HCT116 (cell line): ENCODE results near the gene PIP4K2A. TPM values are rescaled to one million over a fixed set of nuclear protein-coding genes. Genes with fewer than 3 reads are reported as not detected.

Experiments used
- ATAC-seq: fragments of 200-7000 bp; cut with Tn5 transposase; 2 replicates; pipeline ENCODE4 v1.9.1; 2020; ENCODE audit warnings: mild to moderate bottlenecking, moderate library complexity
- BruUV-seq: library from RNA; stranded (reverse); fragments of 400-500 nt; replicated peaks from 2 replicates; lab custom pipeline; 2021; lab: Mats Ljungman, UMichigan
- CTCF ChIA-PET: fragments of 300-600 bp; sonication (Branson Sonifier 250); formaldehyde crosslinking; loops from one replicate; lab custom pipeline; 2021; ENCODE audit warnings: antibody characterized with exemption; lab: Charles Lee
- POLR2A ChIA-PET: fragments of 300-600, 350-600 bp; sonication (Branson Sonifier 250); formaldehyde crosslinking; loops from one replicate; lab custom pipeline; 2021; ENCODE audit warnings: antibody characterized with exemption; lab: Charles Lee
- RAD21 ChIA-PET, 2 experiments: fragments of 300-600 bp; sonication (Branson Sonifier 250); formaldehyde crosslinking; loops; one replicate each; lab custom pipeline; 2023; ENCODE audit warnings: low total read pairs in 2 of 2; ENCODE audit not compliant: uncharacterized antibody in 2 of 2, unreplicated experiment in 2 of 2, low non-redundant PET in 1 of 2; lab: Charles Lee
- DNase-seq: peaks from one replicate; pipeline ENCODE4 v3.0.0-alpha.2; 2010; ENCODE audit warnings: low read depth, low spot score
- H2AFZ ChIP-seq: fragments of 200-600 bp; shearing (Covaris generic), sonication (generic); 2 replicates; pipeline ENCODE4 v1.6.1; 2017; ENCODE audit warnings: low read depth, mixed run types, mixed read lengths, antibody characterized with exemption, low read length; ENCODE audit not compliant: poor library complexity, severe bottlenecking
- H3K27ac ChIP-seq: 2 replicates; pipeline ENCODE4 v1.5.1; 2012; ENCODE audit warnings: low read depth, low read length
- H3K27me3 ChIP-seq: fragments of 200-600 bp; sonication (generic); 2 replicates; pipeline ENCODE4 v1.6.1; 2016; ENCODE audit warnings: mixed run types, low read length, mixed read lengths; ENCODE audit not compliant: insufficient read depth
- H3K36me3 ChIP-seq, 2 experiments: fragments of 200-500 bp in 1 of 2; fragments of 200-600 bp in 1 of 2; sonication (Bioruptor generic) in 1 of 2; sonication (generic) in 1 of 2; 2 replicates each; pipeline versions ENCODE4 v1.5.1 to v1.6.1; 2014 to 2016; ENCODE audit warnings: low read length in 2 of 2, inconsistent platforms in 1 of 2, mixed read lengths in 1 of 2, mixed run types in 1 of 2; ENCODE audit not compliant: insufficient read depth in 2 of 2, control insufficient read depth in 1 of 2
- H3K4me1 ChIP-seq, 2 experiments: fragments of 200-600 bp in 1 of 2; sonication (generic) in 1 of 2; 2 replicates each; pipeline versions ENCODE4 v1.5.1 to v1.6.1; 2012 to 2017; ENCODE audit warnings: low read length in 2 of 2, inconsistent platforms in 1 of 2, mild to moderate bottlenecking in 1 of 2, mixed read lengths in 1 of 2, mixed run types in 1 of 2, moderate library complexity in 1 of 2; ENCODE audit not compliant: insufficient read depth in 2 of 2, control insufficient read depth in 1 of 2
- H3K4me2 ChIP-seq: fragments of 200-600 bp; sonication (generic); 2 replicates; pipeline ENCODE4 v1.6.1; 2017; ENCODE audit warnings: mixed run types, low read length, mixed read lengths
- H3K4me3 ChIP-seq, 2 experiments: fragments of 200-600 bp in 1 of 2; sonication (generic) in 1 of 2; replicated peaks in 1 of 2; 2 replicates each; pipeline ENCODE4 v1.5.1; 2011 to 2016; ENCODE audit warnings: low read length in 2 of 2, control low read depth in 1 of 2, low read depth in 1 of 2, mild to moderate bottlenecking in 1 of 2, mixed read lengths in 1 of 2, mixed run types in 1 of 2
- H3K79me2 ChIP-seq: fragments of 200-600 bp; sonication (generic); 2 replicates; pipeline ENCODE4 v1.6.1; 2017; ENCODE audit warnings: mild to moderate bottlenecking, mixed run types, low read length, moderate library complexity, mixed read lengths; ENCODE audit not compliant: insufficient read depth
- H3K9ac ChIP-seq: fragments of 200-600 bp; sonication (generic); 2 replicates; pipeline ENCODE4 v1.6.1; 2016; ENCODE audit warnings: low read length, mixed read lengths
- H3K9me2 ChIP-seq: fragments of 200-600 bp; sonication (generic), shearing (Covaris generic); 2 replicates; pipeline ENCODE4 v1.6.1; 2017; ENCODE audit warnings: mixed run types, mild to moderate bottlenecking, moderate library complexity; ENCODE audit not compliant: insufficient read depth
- H3K9me3 ChIP-seq, 2 experiments: fragments of 200-500 bp in 1 of 2; fragments of 200-600 bp in 1 of 2; sonication (Bioruptor generic) in 1 of 2; sonication (generic) in 1 of 2; 2 replicates each; pipeline ENCODE4 v1.6.1; 2014 to 2017; ENCODE audit warnings: low read length in 2 of 2, mixed read lengths in 2 of 2, inconsistent platforms in 1 of 2, low read depth in 1 of 2, mild to moderate bottlenecking in 1 of 2, mixed run types in 1 of 2, moderate library complexity in 1 of 2; ENCODE audit not compliant: control insufficient read depth in 1 of 2, insufficient read depth in 1 of 2
- H4K20me1 ChIP-seq: fragments of 200-600 bp; sonication (generic), shearing (Covaris generic); 2 replicates; pipeline ENCODE4 v1.6.1; 2017; ENCODE audit warnings: mixed run types, mild to moderate bottlenecking, moderate library complexity; ENCODE audit not compliant: insufficient read depth
- ATF3 ChIP-seq: IDR thresholded peaks from 2 replicates; pipeline ENCODE4 v1.6.1; 2012
- CBX3 ChIP-seq: IDR thresholded peaks from 2 replicates; pipeline ENCODE4 v1.6.1; 2012; ENCODE audit warnings: low read depth
- CEBPB ChIP-seq: IDR thresholded peaks from 2 replicates; pipeline ENCODE4 v1.6.1; 2012; ENCODE audit warnings: low read depth
- EZH2 ChIP-seq: fragments of 200-600 bp; sonication (generic); IDR thresholded peaks from 2 replicates; pipeline ENCODE4 v1.6.1; 2017; ENCODE audit warnings: antibody characterized with exemption, mixed run types
- EZH2phosphoT487 ChIP-seq: fragments of 200-600 bp; IDR thresholded peaks from 2 replicates; pipeline ENCODE4 v1.6.1; 2018; ENCODE audit warnings: antibody characterized with exemption, borderline replicate concordance
- POLR2A ChIP-seq: IDR thresholded peaks from 2 replicates; pipeline ENCODE4 v1.7.0; 2011; ENCODE audit warnings: borderline replicate concordance; ENCODE audit not compliant: insufficient read depth, insufficient read length; ENCODE audit errors: extremely low read depth
- POLR2AphosphoS5 ChIP-seq: IDR thresholded peaks from 2 replicates; pipeline ENCODE4 v1.6.1; 2011; ENCODE audit warnings: mild to moderate bottlenecking, low read depth, low read length, moderate library complexity
- RAD21 ChIP-seq: IDR thresholded peaks from 2 replicates; pipeline ENCODE4 v1.6.1; 2012; ENCODE audit warnings: low read depth, mild to moderate bottlenecking
- SIN3A ChIP-seq: IDR thresholded peaks from 2 replicates; pipeline ENCODE4 v1.6.1; 2012; ENCODE audit warnings: low read depth
- SP1 ChIP-seq: IDR thresholded peaks from 2 replicates; pipeline ENCODE4 v1.6.1; 2012; ENCODE audit warnings: low read depth
- YY1 ChIP-seq: IDR thresholded peaks from 2 replicates; pipeline ENCODE4 v1.6.1; 2011; ENCODE audit warnings: low read length, low read depth, moderate library complexity, mild to moderate bottlenecking; ENCODE audit not compliant: insufficient replicate concordance; ENCODE audit errors: extremely low read depth
- ZFX ChIP-seq: fragments of 450-650 bp; IDR thresholded peaks from 2 replicates; pipeline ENCODE4 v1.6.1; 2017
- intact Hi-C: fragments of 100-400 bp; cut with micrococcal nuclease; formaldehyde crosslinking; loops from 2 replicates; pipeline ENCODE4 v1.10.0; 2022
- total RNA-seq: library from RNA; stranded (reverse); gene quantifications from one replicate; pipeline ENCODE4 v1.2.1, GENCODE V29; 2021; ENCODE audit not compliant: unreplicated experiment
- TF ChIP-seq, protein P1 (sequence below): IDR thresholded peaks from 2 replicates; pipeline ENCODE4 v1.6.1; 2012
- TF ChIP-seq, protein P2 (sequence below): IDR thresholded peaks from 2 replicates; pipeline ENCODE4 v1.6.1; 2012; ENCODE audit warnings: low read depth
- TF ChIP-seq, protein P3 (sequence below), 3 experiments: fragments of 200-600 bp in 1 of 3; sonication (generic) in 1 of 3; IDR thresholded peaks in 2 of 3; conservative IDR thresholded peaks in 1 of 3; 2 replicates each; pipeline ENCODE4 v1.5.1; 2012 to 2017; ENCODE audit warnings: low read depth in 2 of 3, low read length in 2 of 3, antibody characterized with exemption in 1 of 3, borderline replicate concordance in 1 of 3, control low read depth in 1 of 3, mild to moderate bottlenecking in 1 of 3, mixed read lengths in 1 of 3, mixed run types in 1 of 3, moderate library complexity in 1 of 3; ENCODE audit not compliant: insufficient read depth in 1 of 3

Gene PIP4K2A
- total RNA-seq, 1 experiment from 2014 or later: 41.9 TPM

DNA sequence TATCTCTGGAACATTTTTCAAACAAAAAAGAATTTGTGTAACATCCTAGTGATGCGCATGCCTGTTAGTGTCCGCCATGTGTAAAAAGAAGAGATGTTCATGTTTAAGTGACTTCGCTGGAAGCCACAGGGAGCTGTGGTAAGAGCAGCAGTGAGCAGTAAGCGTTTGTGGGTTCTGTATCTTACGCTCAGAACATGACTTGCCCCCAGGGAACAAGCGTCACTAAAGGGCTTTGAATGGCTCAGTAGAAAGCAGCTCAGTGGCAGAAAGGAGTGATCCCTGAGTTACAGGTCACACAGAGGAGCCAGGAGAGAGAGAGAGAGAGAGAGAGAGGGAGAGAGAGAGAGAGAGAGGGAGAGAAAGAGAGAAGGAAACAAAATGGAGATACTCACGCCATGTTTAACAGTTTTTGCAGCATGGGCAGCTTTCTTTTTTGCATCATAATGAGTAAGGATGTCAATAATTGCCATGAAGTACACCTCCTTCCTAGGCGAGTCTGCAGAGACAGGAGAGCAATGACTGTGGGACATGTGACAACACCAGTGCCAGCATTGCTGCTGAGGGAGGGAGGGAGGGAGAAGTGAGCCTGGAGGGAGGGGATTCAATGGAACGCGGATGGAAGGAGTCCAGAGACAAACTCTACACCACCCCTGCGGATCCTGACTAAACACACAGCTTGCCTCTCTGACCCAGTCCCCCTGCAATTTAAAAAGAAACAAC is 174.6 kb downstream of the PIP4K2A start:
- intact Hi-C loops: no loop called here
- no peaks in the 10 kb centered on the region for H3K9me3 ChIP-seq
- DNase-seq (no peak), ATAC-seq (no peak)
- H3K79me2 ChIP-seq: no peaks in the 10 kb centered on the region
- no peak overlapping the region for H3K9ac ChIP-seq
- no peak overlapping the region for H2AFZ ChIP-seq
- no peaks in the 10 kb centered on the region for H3K27me3 ChIP-seq
- ChIA-PET CTCF (no interaction called here), POLR2A (no interaction called here), RAD21 (no interaction called here)
- no peaks in the 10 kb centered on the region for H4K20me1 ChIP-seq
- no TSS peak for BruUV-seq
- H3K4me2 ChIP-seq: no peak overlapping the region
- H3K4me1 ChIP-seq: no peaks in the 10 kb centered on the region; a peak in 1 of 4 replicates
- no peak overlapping the region for H3K27ac ChIP-seq
- no peak overlapping the region for H3K4me3 ChIP-seq
- H3K9me2 ChIP-seq: no peaks in the 10 kb centered on the region
- TF ChIP-seq CBX3 (no peak), YY1 (no peak), RAD21 (no peak), ATF3 (no peak), POLR2A (no peak), POLR2AphosphoS5 (no peak), ZFX (no peak)
- TF ChIP-seq, protein P1, sequence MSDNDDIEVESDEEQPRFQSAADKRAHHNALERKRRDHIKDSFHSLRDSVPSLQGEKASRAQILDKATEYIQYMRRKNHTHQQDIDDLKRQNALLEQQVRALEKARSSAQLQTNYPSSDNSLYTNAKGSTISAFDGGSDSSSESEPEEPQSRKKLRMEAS: no peak
- peaks cover 0 to 36% of the 10 kb centered on the region in 2 experiments; a peak in 1 of 4 replicates for H3K36me3 ChIP-seq

GRCh38 chr10:22537810-22538209 is 176.6 kb downstream of the PIP4K2A start:
- peaks cover 0 to 36% of the 10 kb centered on the region in 2 experiments; a peak in 1 of 4 replicates for H3K36me3 ChIP-seq
- no TSS peak for BruUV-seq
- no peak overlapping the region for H2AFZ ChIP-seq
- ChIA-PET POLR2A (no interaction called here), CTCF (no interaction called here), RAD21 (no interaction called here)
- no peaks in the 10 kb centered on the region for H3K9me2 ChIP-seq
- ATAC-seq: no peak
- no peak overlapping the region for H3K27ac ChIP-seq
- H3K4me1 ChIP-seq: no peaks in the 10 kb centered on the region; a peak in 1 of 4 replicates
- no peak overlapping the region for H3K4me3 ChIP-seq
- DNase-seq: no peak
- no peaks in the 10 kb centered on the region for H3K79me2 ChIP-seq
- no peak overlapping the region for H3K9ac ChIP-seq
- H3K27me3 ChIP-seq: no peaks in the 10 kb centered on the region
- no peaks in the 10 kb centered on the region for H4K20me1 ChIP-seq
- intact Hi-C loops: no loop called here
- no peak overlapping the region for H3K4me2 ChIP-seq
- no peaks in the 10 kb centered on the region for H3K9me3 ChIP-seq
- TF ChIP-seq, protein P2, sequence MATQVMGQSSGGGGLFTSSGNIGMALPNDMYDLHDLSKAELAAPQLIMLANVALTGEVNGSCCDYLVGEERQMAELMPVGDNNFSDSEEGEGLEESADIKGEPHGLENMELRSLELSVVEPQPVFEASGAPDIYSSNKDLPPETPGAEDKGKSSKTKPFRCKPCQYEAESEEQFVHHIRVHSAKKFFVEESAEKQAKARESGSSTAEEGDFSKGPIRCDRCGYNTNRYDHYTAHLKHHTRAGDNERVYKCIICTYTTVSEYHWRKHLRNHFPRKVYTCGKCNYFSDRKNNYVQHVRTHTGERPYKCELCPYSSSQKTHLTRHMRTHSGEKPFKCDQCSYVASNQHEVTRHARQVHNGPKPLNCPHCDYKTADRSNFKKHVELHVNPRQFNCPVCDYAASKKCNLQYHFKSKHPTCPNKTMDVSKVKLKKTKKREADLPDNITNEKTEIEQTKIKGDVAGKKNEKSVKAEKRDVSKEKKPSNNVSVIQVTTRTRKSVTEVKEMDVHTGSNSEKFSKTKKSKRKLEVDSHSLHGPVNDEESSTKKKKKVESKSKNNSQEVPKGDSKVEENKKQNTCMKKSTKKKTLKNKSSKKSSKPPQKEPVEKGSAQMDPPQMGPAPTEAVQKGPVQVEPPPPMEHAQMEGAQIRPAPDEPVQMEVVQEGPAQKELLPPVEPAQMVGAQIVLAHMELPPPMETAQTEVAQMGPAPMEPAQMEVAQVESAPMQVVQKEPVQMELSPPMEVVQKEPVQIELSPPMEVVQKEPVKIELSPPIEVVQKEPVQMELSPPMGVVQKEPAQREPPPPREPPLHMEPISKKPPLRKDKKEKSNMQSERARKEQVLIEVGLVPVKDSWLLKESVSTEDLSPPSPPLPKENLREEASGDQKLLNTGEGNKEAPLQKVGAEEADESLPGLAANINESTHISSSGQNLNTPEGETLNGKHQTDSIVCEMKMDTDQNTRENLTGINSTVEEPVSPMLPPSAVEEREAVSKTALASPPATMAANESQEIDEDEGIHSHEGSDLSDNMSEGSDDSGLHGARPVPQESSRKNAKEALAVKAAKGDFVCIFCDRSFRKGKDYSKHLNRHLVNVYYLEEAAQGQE: no peak
- no peak for TF ChIP-seq ZFX
- TF ChIP-seq, protein P3, sequence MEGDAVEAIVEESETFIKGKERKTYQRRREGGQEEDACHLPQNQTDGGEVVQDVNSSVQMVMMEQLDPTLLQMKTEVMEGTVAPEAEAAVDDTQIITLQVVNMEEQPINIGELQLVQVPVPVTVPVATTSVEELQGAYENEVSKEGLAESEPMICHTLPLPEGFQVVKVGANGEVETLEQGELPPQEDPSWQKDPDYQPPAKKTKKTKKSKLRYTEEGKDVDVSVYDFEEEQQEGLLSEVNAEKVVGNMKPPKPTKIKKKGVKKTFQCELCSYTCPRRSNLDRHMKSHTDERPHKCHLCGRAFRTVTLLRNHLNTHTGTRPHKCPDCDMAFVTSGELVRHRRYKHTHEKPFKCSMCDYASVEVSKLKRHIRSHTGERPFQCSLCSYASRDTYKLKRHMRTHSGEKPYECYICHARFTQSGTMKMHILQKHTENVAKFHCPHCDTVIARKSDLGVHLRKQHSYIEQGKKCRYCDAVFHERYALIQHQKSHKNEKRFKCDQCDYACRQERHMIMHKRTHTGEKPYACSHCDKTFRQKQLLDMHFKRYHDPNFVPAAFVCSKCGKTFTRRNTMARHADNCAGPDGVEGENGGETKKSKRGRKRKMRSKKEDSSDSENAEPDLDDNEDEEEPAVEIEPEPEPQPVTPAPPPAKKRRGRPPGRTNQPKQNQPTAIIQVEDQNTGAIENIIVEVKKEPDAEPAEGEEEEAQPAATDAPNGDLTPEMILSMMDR (IDR thresholded peaks at IDR 0.05 in 2 of 3, conservative IDR thresholded peaks at IDR 0.05 in 1 of 3; ENCODE audit: borderline replicate concordance in 1 of 3, insufficient read depth in 1 of 3, low read depth in 2 of 3, low read length in 2 of 3): no peak
- TF ChIP-seq EZH2phosphoT487: no peak
- no peak for TF ChIP-seq SIN3A
- no peak for TF ChIP-seq CBX3
- no peak for TF ChIP-seq SP1
- no peak for TF ChIP-seq EZH2
- TF ChIP-seq YY1: no peak
- TF ChIP-seq POLR2A: no peak
- no peak for TF ChIP-seq CEBPB
